GM18861 (cell line): ENCODE results near the gene PLAC9.
"Not testable (repeated sequence)": the region's sequence is repeated elsewhere in the genome, so short reads cannot be mapped to it uniquely, and the experiment has no call there.

Source experiments
- ATAC-seq: cut with Tn5 transposase; IDR thresholded peaks from one replicate; pipeline ENCODE4 v1.9.1; 2021; ENCODE audit not compliant: unreplicated experiment

Gene PLAC9

GRCh38 chr10:80132299-80133139 is at the start of gene PLAC9:
PLAC9 (plus strand) TSS chr10:80132730; CDS start chr10:80132763, 33 bp downstream.
- ATAC-seq = no peak

DNA sequence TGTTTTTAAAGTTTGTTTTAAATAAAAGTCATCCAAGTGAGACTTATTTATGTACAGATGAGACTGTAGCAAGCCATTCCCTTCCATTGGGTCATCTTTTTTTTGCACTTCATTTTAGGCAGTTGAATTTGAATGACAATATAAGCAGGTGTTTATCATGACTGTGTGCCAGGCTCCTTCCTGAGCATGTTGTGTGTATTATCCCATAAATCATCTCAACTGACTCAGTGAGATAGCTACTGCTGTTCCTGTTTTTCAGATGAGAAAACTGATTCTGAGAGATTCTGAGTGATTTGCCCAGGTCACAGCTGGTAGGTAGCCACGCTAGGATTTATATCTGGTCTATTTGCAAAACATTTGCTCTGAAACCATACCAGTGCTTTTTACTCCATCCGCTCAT is 42.4 kb upstream of the PLAC9 start:
- ATAC-seq = no peak

- no peak for ATAC-seq
Observed at GRCh38 chr10:80094231-80094630, 38.3 kb upstream of the PLAC9 start.

- not testable (repeated sequence) for ATAC-seq
Observed at GRCh38 chr10:80098272-80098671, 34.3 kb upstream of the PLAC9 start.

DNA sequence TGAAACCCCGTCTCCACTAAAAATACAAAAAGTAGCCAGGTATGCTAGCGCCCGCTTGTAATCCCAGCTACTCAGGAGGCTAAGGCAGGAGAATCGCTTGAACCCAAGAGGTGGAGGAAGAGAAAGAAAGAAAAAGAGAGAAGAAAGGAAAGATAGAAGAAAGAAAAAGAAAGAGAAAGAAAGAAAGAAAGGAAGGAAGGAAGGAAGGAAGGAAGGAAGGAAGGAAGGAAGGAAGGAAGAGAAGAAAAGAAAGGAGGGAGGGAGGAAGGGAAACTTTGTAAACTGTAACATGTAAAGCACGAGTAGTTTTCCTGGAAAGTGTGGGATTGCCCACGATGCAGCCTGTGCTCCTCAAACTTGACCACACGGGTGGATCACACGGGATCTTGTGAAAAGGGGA is 33.2 kb upstream of the PLAC9 start:
- not testable (repeated sequence) for ATAC-seq

DNA sequence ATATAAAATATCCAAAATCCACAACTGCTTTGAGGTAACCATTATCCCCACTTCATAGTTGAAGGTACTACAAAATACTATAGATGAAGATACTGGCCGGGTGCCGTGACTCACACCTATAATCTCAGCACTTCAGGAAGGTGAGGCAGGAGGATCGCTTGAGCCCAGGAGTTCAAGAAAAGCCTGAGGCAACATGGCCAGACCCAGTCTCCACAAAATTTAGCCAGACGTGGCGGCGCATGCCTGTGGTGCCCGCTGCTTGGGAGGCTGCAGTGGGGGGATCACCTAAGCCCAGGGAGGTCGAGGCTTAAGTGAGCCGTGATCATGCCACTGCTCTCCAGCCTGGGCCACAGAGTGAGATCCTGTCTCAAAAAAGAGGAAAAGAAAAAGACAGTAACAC is 32.4 kb upstream of the PLAC9 start:
- no peak for ATAC-seq

GRCh38 chr10:80100861-80101695 is 31.5 kb upstream of the PLAC9 start:
- no peak for ATAC-seq

DNA sequence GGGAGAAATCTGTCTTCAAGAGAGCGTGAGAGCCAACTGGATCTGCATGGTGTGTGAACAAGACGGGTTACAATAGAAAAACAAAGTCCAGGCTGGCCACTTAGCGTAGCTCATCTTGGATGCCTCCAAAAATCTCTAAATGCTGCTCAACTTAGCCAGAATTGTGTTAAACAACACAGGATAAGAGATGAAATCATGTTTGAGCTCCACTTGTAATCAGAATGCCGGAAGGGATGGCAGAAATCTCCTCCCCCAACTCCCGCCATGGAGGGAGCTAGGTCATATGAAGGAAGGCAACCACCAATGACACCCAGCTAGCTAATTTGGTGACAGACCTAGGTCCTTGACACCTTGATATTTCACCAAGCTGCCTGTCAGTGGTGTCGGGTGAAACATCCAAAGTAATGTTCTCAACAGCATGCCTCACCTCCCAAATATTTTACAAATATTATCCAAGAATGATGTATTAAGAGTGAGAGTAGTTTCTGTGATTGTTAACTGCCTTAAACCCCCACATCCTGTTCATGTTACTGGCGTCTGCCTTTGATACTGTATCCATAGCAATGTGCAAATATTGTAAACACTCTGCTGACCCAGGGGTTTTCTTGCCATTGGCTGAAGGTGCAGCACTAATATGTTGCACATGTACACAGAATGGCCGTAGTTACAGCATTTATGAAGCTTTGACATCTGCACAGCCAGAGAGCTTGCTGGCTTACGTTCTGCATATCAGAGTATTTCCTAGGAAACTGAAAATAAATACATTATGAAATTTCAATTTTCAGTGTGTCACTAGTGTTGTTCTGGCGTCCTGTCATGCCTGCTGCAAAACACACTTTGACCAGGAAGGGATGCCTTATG is 28.2 kb upstream of the PLAC9 start:
- ATAC-seq = peak; percentile 72

- ATAC-seq = no peak
Observed at GRCh38 chr10:80108576-80109239, 23.8 kb upstream of the PLAC9 start.

- no peak for ATAC-seq
Observed at GRCh38 chr10:80110986-80111385, 21.5 kb upstream of the PLAC9 start.

- no peak for ATAC-seq
Observed at GRCh38 chr10:80118669-80119068, 13.9 kb upstream of the PLAC9 start.

DNA sequence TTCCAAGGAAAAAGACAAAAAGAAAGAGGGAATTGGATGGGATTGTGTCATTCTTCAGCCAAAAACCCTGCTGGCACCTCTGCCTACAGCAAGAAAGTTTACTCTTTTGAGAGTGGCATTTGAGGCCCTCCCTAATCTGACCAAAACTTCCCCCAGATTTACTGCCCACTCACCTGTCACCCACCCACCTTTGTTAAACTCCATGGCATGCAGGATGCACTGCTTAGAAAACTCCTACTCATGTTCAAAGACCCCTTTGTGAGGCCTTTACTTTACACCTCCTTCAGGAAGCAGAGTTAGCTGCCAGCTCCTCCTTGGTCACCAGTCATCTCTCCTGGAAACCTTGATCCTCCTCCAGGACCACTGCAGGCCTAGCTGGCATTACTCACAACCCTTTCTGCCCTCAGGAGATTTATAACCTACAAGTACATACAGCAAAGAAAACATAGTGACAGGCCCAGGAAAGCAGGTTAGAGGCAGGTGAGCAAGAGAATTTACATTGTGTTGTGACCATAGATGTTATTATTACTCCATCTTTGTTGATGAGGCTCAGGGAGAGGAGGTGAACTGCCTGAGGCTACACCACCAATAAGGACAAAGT is 10.3 kb upstream of the PLAC9 start:
- ATAC-seq = no peak

DNA sequence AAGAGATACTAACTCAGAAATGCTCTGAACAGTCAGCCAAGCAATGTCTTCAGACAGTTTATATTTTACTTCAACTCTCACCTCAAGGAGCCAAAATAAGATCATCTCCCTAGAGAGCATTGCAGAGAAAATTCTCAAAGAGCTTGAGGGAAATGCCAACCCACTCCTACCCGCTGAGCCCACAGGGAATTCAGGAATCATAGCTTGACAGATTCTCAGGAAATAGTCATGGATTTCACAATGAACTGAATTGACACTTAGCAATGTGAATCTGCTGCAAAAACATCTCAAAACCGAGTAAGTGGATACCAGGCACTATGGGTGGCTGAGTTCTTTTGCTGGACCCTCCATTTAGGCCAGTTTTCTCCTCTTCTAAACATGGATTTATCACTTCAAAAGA is 9.8 kb upstream of the PLAC9 start:
- ATAC-seq = no peak

GRCh38 chr10:80126876-80127275 is 5.7 kb upstream of the PLAC9 start:
- no peak for ATAC-seq

GRCh38 chr10:80131499-80131901 is 1.0 kb upstream of the PLAC9 start:
- ATAC-seq = no peak

DNA sequence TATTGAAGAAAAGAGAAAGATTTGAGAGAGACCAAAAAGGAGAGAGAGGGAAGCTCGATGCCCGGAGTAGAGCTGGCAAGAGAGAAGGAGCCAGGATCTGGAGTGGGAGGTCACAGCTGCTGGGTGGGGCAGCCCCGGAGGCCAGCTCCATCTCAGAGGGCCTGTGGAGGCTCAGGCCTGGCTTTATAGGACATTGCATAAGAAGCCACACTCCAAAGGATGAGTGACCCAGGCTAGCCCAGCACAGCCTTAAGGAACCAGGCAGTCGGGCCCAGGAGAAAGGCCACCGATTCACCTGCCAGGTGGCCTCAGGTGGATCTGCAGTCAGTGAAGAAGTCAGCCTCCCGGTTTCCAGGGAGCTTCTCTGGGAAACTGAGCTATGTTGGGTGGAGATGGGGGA is 676 bp downstream of the PLAC9 start:
- ATAC-seq = no peak

- ATAC-seq = not testable (repeated sequence)
Observed at GRCh38 chr10:80133687-80134086, 1.2 kb downstream of the PLAC9 start.

- no peak for ATAC-seq
Observed at GRCh38 chr10:80136134-80136571, 3.6 kb downstream of the PLAC9 start.

GRCh38 chr10:80137031-80137862 is 4.7 kb downstream of the PLAC9 start:
- ATAC-seq = no peak
